ENCODE measurements around the gene TBC1D10B.
"Not testable (repeated sequence)": the region's sequence is repeated elsewhere in the genome, so short reads cannot be mapped to it uniquely, and the experiment has no call there.

Gene TBC1D10B

GRCh38 chr16:30346286-30346685 lies 24.0 kb downstream of the TBC1D10B start:
- TF ChIP-seq ZBTB8A (tag by site-specific recombination; IDR thresholded peaks at IDR 0.05) (no peak), ZNF426 (tag by site-specific recombination; IDR thresholded peaks at IDR 0.05) (no peak), ZNF768 (tag by site-specific recombination; IDR thresholded peaks at IDR 0.05) (no peak)
- POLR2A ChIA-PET: interaction anchor here (1.0 kb wide), 1 partner anchor 9 kb away, joined by 3 read pairs; the partner anchor contains the start of gene CD2BP2

GRCh38 chr16:30343491-30343820 lies 26.8 kb downstream of the TBC1D10B start:
- CTCF ChIA-PET: interaction anchor here (0.6 to 1.3 kb wide), 2 partner anchors 66 to 314 kb away, joined by 3 to 4 read pairs; no protein-coding TSS in a partner anchor
- H3K36me3 ChIP-seq (ENCODE audit: control insufficient read depth in 2 of 2, insufficient read depth in 1 of 2, low read length in 2 of 2); H3K4me3 ChIP-seq (ENCODE audit: low read depth, low read length); H3K4me1 ChIP-seq (ENCODE audit: control insufficient read depth, insufficient read depth, low read length); H3K9me3 ChIP-seq (ENCODE audit: control insufficient read depth, insufficient read depth, low read depth, low read length); H3K27ac ChIP-seq (ENCODE audit: extremely low read depth, low read depth, low read length): not testable (repeated sequence)
- POLR2A ChIA-PET: interaction anchor here (1.1 kb wide), 1 partner anchor 8 kb away, joined by 3 read pairs; no protein-coding TSS in a partner anchor

More at GRCh38 chr16:30346286-30346685, 24.0 kb downstream of the TBC1D10B start:
- Histone ChIP-seq H3K4me1 (ENCODE audit: control insufficient read depth, insufficient read depth, low read length) (no peaks in the 10 kb centered on the region), H3K27ac (ENCODE audit: extremely low read depth, low read depth, low read length) (no peak overlapping the region), H3K4me3 (ENCODE audit: low read depth, low read length) (no peak overlapping the region), H3K9me3 (ENCODE audit: control insufficient read depth, insufficient read depth, low read depth, low read length) (no peaks in the 10 kb centered on the region), H3K36me3 (ENCODE audit: control insufficient read depth in 2 of 2, insufficient read depth in 1 of 2, low read length in 2 of 2) (peaks cover 5 to 17% of the 10 kb centered on the region in 2 experiments; a peak in 2 of 3 replicates)
- CTCF ChIA-PET: interaction anchor here (0.6 to 0.9 kb wide), 2 partner anchors 249 to 255 kb away, joined by 3 to 5 read pairs; partner anchors contain the start of gene TBX6

GRCh38 chr16:30342751-30343490 lies 27.4 kb downstream of the TBC1D10B start:
- Histone ChIP-seq H3K27ac (ENCODE audit: extremely low read depth, low read depth, low read length) (no peak overlapping the region), H3K36me3 (ENCODE audit: control insufficient read depth in 2 of 2, insufficient read depth in 1 of 2, low read length in 2 of 2) (no peaks in the 10 kb centered on the region; a peak in 1 of 3 replicates), H3K9me3 (ENCODE audit: control insufficient read depth, insufficient read depth, low read depth, low read length) (no peaks in the 10 kb centered on the region), H3K4me3 (ENCODE audit: low read depth, low read length) (no peak overlapping the region), H3K4me1 (ENCODE audit: control insufficient read depth, insufficient read depth, low read length) (no peaks in the 10 kb centered on the region)
- ChIA-PET POLR2A (interaction anchor here (1.1 kb wide), 1 partner anchor 7 kb away, joined by 3 read pairs; no protein-coding TSS in a partner anchor), CTCF (interaction anchor here (0.6 kb wide), 1 partner anchor 313 kb away, joined by 4 read pairs; no protein-coding TSS in a partner anchor)
- TF ChIP-seq ZNF513 (tag by site-specific recombination; IDR thresholded peaks at IDR 0.05) (no peak), ZBTB6 (tag by site-specific recombination; IDR thresholded peaks at IDR 0.05) (no peak)

GRCh38 chr16:30341971-30342370 lies 28.3 kb downstream of the TBC1D10B start:
- H3K9me3 ChIP-seq (ENCODE audit: control insufficient read depth, insufficient read depth, low read depth, low read length); H3K27ac ChIP-seq (ENCODE audit: extremely low read depth, low read depth, low read length); H3K4me1 ChIP-seq (ENCODE audit: control insufficient read depth, insufficient read depth, low read length); H3K36me3 ChIP-seq (ENCODE audit: control insufficient read depth in 2 of 2, insufficient read depth in 1 of 2, low read length in 2 of 2); H3K4me3 ChIP-seq (ENCODE audit: low read depth, low read length): not testable (repeated sequence)
- POLR2A ChIA-PET: interaction anchor here (0.6 to 0.7 kb wide), 2 partner anchors 12 to 72 kb away, joined by 3 to 5 read pairs; no protein-coding TSS in a partner anchor
- CTCF ChIA-PET: interaction anchor here (0.7 to 1.2 kb wide), 2 partner anchors 53 to 68 kb away, joined by 3 read pairs; partner anchors contain the start of gene ZNF48

- CTCF ChIA-PET: interaction anchor here (0.7 to 1.2 kb wide), 3 partner anchors 16 to 69 kb away, joined by 3 to 4 read pairs (median 4); partner anchors contain the start of gene ZNF48
- no peaks in the 10 kb centered on the region for H3K4me1 ChIP-seq (ENCODE audit: control insufficient read depth, insufficient read depth, low read length)
- TF ChIP-seq MEIS1 (CRISPR knock-in tag; IDR thresholded peaks at IDR 0.05; ENCODE audit: borderline replicate concordance) (no peak), KLF9 (tag by site-specific recombination; IDR thresholded peaks at IDR 0.05; ENCODE audit: low read depth) (no peak), ZNF239 (tag by site-specific recombination; IDR thresholded peaks at IDR 0.05) (no peak), BCL11A (tag by site-specific recombination; IDR thresholded peaks at IDR 0.05; ENCODE audit: low read depth) (no peak), ZSCAN30 (tag by site-specific recombination; IDR thresholded peaks at IDR 0.05) (no peak), GLI2 (tag by site-specific recombination; IDR thresholded peaks at IDR 0.05; ENCODE audit: borderline replicate concordance, low read depth) (no peak), INSM2 (tag by site-specific recombination; IDR thresholded peaks at IDR 0.05) (no peak), ZNF645 (tag by site-specific recombination; IDR thresholded peaks at IDR 0.05) (no peak)
Observed at GRCh38 chr16:30340621-30341020, 29.7 kb downstream of the TBC1D10B start.

More at GRCh38 chr16:30340621-30341020, 29.7 kb downstream of the TBC1D10B start:
- H3K36me3 ChIP-seq (ENCODE audit: control insufficient read depth in 2 of 2, insufficient read depth in 1 of 2, low read length in 2 of 2): no peaks in the 10 kb centered on the region
- no peak overlapping the region for H3K27ac ChIP-seq (ENCODE audit: extremely low read depth, low read depth, low read length)
- H3K9me3 ChIP-seq (ENCODE audit: control insufficient read depth, insufficient read depth, low read depth, low read length): no peaks in the 10 kb centered on the region
- POLR2A ChIA-PET: interaction anchor here (0.7 kb wide), 1 partner anchor 30 kb away, joined by 5 read pairs; no protein-coding TSS in a partner anchor
- no peak overlapping the region for H3K4me3 ChIP-seq (ENCODE audit: low read depth, low read length)
